ENCODE data around the gene DNAJA3. TPM values are rescaled to one million over a fixed set of nuclear protein-coding genes. Genes with fewer than 3 reads are reported as not detected.

Gene DNAJA3
- total RNA-seq, 1 experiment from 2014 or later, result 93.3 TPM

DNA sequence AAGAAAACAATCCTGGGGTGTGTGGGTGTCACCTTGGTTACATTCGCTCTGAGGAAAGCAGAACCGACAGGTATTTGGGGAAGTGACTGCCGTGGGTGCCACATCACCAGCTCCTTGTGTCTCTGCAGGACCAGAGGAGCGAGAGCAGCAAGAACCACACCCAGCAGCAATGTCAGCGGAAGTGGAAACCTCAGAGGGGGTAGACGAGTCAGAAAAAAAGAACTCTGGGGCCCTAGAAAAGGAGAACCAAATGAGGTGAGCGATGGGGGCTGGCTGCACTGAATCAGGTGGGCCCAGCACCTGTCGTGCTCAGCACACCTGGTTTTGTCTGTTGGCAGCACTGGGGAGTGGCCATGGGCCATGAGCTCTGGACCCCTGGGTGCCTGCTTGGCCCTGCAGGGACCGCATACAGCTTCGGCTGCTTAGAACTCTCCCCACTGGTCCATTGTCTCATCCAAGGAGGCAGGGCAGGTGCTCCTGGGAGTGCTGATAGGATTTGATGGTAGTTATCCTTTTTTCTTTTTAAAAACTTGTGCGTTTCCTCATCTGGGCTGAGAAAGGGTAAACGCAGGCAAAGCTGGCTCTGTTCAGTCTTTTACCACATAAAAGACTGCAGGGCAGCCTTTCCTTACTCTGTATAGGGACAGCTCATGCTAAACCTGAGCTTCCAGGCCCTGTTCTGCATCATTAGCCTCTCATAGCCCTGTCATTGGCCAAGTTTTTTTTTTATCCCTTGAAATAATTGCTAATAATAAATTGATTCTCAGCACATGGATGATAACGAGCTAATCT, 79.9 kb downstream of the DNAJA3 start:
- DNase-seq (ENCODE audit: low read depth, low spot score) (no peak), ATAC-seq (no peak)
- ChIA-PET RAD21 (ENCODE audit: low non-redundant PET in 1 of 2, low total read pairs in 2 of 2, uncharacterized antibody in 2 of 2, unreplicated experiment in 2 of 2) (no interaction called here), POLR2A (no interaction called here), CTCF (interaction anchor here (0.6 to 1.9 kb wide), 5 partner anchors 10 to 570 kb away, joined by 3 to 6 read pairs (median 3); no protein-coding TSS in a partner anchor)
- TF ChIP-seq POLR2AphosphoS5 (IDR thresholded peaks at IDR 0.05; ENCODE audit: low read depth, low read length) (no peak), ZBTB33 (IDR thresholded peaks at IDR 0.05; ENCODE audit: extremely low read depth, insufficient replicate concordance, low read length) (no peak), CBX3 (IDR thresholded peaks at IDR 0.05; ENCODE audit: low read depth) (no peak), ZFX (IDR thresholded peaks at IDR 0.05) (no peak), SIN3A (IDR thresholded peaks at IDR 0.05; ENCODE audit: low read depth) (no peak), ELF1 (IDR thresholded peaks at IDR 0.05; ENCODE audit: borderline replicate concordance, low read depth) (no peak), EZH2 (IDR thresholded peaks at IDR 0.05) (no peak), TCF7L2 (IDR thresholded peaks at IDR 0.05; ENCODE audit: borderline replicate concordance, extremely low read depth, insufficient read depth, insufficient read length) (no peak), RAD21 (IDR thresholded peaks at IDR 0.05; ENCODE audit: low read depth) (no peak)
- TF ChIP-seq, protein P1, sequence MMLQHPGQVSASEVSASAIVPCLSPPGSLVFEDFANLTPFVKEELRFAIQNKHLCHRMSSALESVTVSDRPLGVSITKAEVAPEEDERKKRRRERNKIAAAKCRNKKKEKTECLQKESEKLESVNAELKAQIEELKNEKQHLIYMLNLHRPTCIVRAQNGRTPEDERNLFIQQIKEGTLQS (IDR thresholded peaks at IDR 0.05), result no peak
- H3K9me3 ChIP-seq (ENCODE audit: control insufficient read depth in 1 of 2, insufficient read depth in 1 of 2, low read depth in 1 of 2, low read length in 2 of 2), result no peaks in the 10 kb centered on the region
- H4K20me1 ChIP-seq (ENCODE audit: insufficient read depth), result peaks cover 4% of the 10 kb centered on the region; the same call in 1 of the 2 replicates
- no peak overlapping the region for H3K4me2 ChIP-seq (ENCODE audit: low read length)
- no peak overlapping the region for H3K27ac ChIP-seq (ENCODE audit: low read depth, low read length)
- H3K4me1 ChIP-seq (ENCODE audit: control insufficient read depth in 1 of 2, insufficient read depth in 2 of 2, low read length in 2 of 2), result peaks cover 3 to 19% of the 10 kb centered on the region in 2 experiments
- H2AFZ ChIP-seq (ENCODE audit: low read depth, low read length, poor library complexity, severe bottlenecking), result no peak overlapping the region
- H3K27me3 ChIP-seq (ENCODE audit: insufficient read depth, low read length), result no peaks in the 10 kb centered on the region
- no peaks in the 10 kb centered on the region for H3K9me2 ChIP-seq (ENCODE audit: insufficient read depth)
- H3K4me3 ChIP-seq (replicated peaks in 1 of 2; ENCODE audit: low read depth in 1 of 2, low read length in 2 of 2), result no peak overlapping the region
- BruUV-seq (replicated peaks), result no TSS peak
- H3K36me3 ChIP-seq (ENCODE audit: control insufficient read depth in 1 of 2, insufficient read depth in 2 of 2, low read length in 2 of 2), result peaks cover 23 to 33% of the 10 kb centered on the region in 2 experiments
- H3K9ac ChIP-seq (ENCODE audit: low read length), result 0 out of 2 replicates have a peak overlapping the region, but pooled peaks have one; percentile 27
- intact Hi-C loops (cut with micrococcal nuclease), result loop anchor here (1.0 kb wide), 2 partner anchors 43 to 80 kb away; no protein-coding TSS in a partner anchor
- peaks cover 47% of the 10 kb centered on the region for H3K79me2 ChIP-seq (ENCODE audit: insufficient read depth, low read length)

Other genes with a start within 250 kb of the DNAJA3 start
- not detected for gene SRL, start 183.8 kb upstream of the DNAJA3 start, total RNA-seq (2021; ENCODE audit: unreplicated experiment)
- 37.1 TPM for gene TFAP4, start 152.8 kb upstream of the DNAJA3 start, total RNA-seq (2021; ENCODE audit: unreplicated experiment)
- 18.2 TPM for gene GLIS2, start 109.8 kb upstream of the DNAJA3 start, total RNA-seq (2021; ENCODE audit: unreplicated experiment)
- gene PAM16, start 74.5 kb upstream of the DNAJA3 start, total RNA-seq (2021; ENCODE audit: unreplicated experiment), result 102 TPM
- gene VASN, start 54.0 kb upstream of the DNAJA3 start, total RNA-seq (2021; ENCODE audit: unreplicated experiment), result 6.3 TPM
- gene CORO7, start 9.3 kb upstream of the DNAJA3 start, total RNA-seq (2021; ENCODE audit: unreplicated experiment), result 21.3 TPM
- 76.7 TPM for gene NMRAL1, start 48.8 kb downstream of the DNAJA3 start, total RNA-seq (2021; ENCODE audit: unreplicated experiment)
- 55.1 TPM for gene HMOX2, start 50.5 kb downstream of the DNAJA3 start, total RNA-seq (2021; ENCODE audit: unreplicated experiment)
- gene CDIP1, start 112.9 kb downstream of the DNAJA3 start, total RNA-seq (2021; ENCODE audit: unreplicated experiment), result 7.2 TPM
- gene C16orf96, start 130.5 kb downstream of the DNAJA3 start, total RNA-seq (2021; ENCODE audit: unreplicated experiment), result 0.10 TPM
- 45.9 TPM for gene UBALD1, start 189.0 kb downstream of the DNAJA3 start, total RNA-seq (2021; ENCODE audit: unreplicated experiment)
- 50.6 TPM for gene MGRN1, start 199.0 kb downstream of the DNAJA3 start, total RNA-seq (2021; ENCODE audit: unreplicated experiment)